HG02884 (cell line): Measurements from ENCODE around the gene SLC41A3.

Source experiments
- ATAC-seq: cut with Tn5 transposase; IDR thresholded peaks from one replicate; pipeline ENCODE4 v1.9.1; 2021; ENCODE audit warnings: mild to moderate bottlenecking, moderate library complexity; ENCODE audit not compliant: unreplicated experiment

The SLC41A3 gene

GRCh38 chr3:126031981-126032471 lies 51.9 kb downstream of the SLC41A3 start:
- no peak for ATAC-seq

- ATAC-seq = no peak
These were observed 53.5 kb downstream of the SLC41A3 start for GRCh38 chr3:126030455-126030854.

DNA sequence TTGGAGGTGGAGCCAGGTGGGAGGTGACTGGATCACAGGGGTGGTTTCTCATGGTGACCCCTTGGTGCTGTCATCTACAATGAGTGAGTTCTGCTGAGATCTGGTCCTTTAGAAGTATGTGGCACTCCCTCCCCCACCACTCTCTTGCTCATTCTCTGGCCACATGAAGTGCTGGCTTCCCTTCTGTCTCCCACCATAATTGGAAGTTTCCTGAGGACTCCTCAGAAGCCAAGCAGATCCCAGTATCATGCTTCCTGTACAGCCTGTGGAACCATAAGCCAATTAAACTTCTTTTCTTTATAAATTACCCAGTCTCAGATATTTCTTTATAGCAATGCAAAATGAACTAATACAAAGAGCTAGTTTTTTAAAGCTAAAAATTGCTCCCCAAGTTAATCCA lies 54.7 kb downstream of the SLC41A3 start:
- ATAC-seq = no peak

- ATAC-seq = no peak
These were observed 55.8 kb downstream of the SLC41A3 start for GRCh38 chr3:126028096-126028495.

- ATAC-seq = no peak
These were observed 57.2 kb downstream of the SLC41A3 start for GRCh38 chr3:126026761-126027160.

GRCh38 chr3:126026277-126026751 lies 57.6 kb downstream of the SLC41A3 start:
- no peak for ATAC-seq

DNA sequence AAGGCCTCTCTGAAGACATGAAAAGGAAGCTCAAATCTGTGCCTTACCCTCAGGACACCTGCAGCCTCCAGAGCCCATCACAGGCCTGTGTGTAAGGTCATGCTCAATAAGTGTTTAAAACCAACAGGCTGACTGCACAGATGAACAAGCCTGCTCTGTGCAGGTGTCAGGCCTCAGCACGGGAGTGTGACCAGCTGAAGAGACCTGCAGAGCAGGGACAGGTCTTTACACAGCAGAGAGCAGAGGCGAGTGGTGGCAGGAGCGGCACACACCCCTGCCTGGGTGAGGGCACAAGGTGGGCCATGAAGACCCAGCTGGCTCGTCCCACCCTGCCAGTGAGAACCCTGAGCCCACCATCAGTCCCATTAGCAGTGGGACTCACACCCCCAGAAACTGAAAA lies 58.1 kb downstream of the SLC41A3 start:
- no peak for ATAC-seq

DNA sequence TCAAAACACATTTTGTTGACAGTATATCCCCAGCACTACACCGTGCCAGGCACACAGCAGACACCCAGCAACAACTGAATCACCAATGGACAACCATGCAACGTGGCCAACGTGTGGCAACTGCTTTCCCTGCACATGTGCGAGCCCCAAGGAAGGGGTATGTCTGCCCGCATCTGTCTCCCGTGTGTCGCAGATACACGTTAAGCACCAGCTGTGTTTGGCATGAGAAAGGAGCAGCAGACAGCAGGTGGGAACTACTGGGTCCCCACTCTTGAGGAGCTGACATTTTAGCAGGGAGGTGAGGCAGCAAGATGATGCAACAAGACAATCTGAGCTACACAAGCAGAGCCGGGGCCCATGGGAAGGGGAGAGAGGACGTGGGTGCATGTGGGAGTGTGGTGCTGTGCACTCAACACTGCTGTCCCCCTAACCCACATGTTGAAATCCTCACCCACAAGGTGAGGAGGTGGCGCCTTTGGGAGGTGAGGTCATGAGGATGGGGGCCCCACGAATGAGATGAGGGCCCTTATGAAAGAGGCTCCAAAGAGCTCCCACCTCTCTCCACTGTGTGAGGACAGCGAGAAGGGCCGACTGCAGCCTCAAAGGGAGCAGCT lies 58.7 kb downstream of the SLC41A3 start:
- no peak for ATAC-seq

DNA sequence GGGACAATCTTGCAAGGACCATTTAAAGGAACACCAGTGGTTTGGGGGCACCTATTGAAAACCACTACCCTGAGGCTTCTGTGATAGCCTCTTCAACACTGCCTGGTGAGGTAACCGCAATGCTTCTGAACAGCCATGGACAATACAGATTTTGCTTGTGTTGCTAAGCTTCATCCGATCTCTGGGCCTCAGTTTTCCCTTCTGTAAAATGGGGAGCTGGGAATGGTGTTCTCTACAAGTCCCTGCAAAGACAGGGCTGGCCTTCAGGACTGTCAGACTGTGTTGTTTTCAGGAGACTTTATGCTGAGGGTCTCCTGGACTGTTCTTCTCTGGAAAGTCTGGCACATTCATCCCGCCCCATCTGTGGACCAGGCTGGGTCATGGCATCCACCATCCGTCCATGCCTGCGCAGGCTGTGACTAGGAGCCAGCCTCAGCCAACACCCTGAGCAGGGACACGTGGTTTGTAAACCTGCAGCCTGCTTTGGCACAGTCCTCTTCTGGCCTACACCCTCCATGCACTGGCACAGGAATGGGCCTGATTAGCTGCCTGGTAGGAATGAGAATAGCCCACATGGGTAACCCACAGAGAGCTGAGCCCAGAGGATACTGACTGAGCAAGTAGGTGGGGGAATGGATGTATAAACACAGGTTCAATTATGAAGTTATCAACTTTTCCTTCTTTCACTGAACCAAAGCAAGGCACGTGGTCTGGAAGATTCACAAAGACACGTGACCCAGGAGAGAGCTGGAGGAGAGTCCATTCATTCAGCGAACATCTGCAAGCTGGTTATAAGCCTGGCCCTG lies 59.7 kb downstream of the SLC41A3 start:
- ATAC-seq = no peak

DNA sequence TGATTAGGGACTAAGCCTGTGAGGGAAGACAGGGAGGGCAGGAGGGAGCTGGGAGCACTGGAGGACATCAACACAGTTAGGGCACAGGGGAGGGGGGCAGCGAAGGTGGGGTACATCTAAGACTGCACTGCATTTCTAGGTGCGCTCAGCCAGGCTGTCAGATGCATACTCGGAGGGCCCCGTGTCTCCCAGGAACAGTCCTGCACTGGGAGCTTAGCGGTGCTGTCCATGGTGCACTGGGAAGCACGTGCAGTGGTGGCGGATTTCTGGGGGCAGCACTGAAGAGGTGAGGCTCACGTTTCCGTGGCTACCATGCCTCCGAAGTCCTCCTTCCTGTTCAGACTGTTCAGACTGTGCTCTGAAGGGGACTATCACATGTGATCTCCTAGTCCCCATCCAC lies 60.5 kb downstream of the SLC41A3 start:
- no peak for ATAC-seq

DNA sequence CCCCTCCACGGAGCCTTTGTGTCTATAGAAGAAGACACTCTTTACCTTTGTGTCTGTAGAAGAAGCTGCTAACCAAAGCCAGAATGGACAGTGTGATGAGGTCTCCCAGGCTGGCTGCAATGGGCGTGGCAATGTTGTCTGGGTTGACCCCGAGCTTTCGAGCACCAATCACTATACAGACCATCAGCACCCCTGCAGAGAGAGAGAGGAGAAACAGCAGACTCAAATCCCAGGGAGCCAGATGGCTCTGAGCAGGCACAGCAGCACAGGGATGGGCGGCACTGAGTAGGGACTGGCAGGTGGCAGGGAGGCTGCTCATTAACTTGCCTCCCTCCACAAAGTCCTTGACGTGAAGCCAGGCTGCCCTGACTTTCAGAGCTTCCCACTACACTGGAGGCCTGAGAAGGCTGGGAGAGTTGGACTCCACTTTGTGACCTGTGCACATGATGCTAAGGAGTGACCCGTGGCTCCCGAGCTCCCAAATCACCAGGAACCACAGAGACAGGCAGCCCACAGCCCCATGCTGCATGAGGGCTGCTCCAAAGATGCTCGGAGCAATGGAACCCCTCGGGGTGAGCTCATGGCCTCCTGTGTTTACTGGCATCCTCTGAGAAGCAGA lies 61.1 kb downstream of the SLC41A3 start:
- ATAC-seq = no peak

DNA sequence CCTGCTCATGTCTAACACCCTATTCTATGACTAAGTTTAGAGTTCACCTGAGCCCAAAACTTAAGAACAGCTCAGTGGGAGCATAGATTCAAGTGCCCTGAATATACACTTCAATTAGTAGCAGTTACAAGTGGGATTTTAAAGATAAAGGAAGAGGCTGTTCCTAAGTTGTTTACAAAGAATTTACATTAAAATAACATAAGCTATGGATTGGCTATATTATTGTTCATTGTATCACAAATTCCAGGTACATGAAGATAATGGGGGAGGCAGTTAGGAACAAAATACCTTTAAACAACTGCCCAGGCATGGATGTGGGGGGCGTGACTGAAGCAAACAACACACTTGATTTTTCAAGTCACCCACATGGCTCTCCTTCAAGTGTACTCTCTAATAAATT lies 62.2 kb downstream of the SLC41A3 start:
- ATAC-seq = no peak

DNA sequence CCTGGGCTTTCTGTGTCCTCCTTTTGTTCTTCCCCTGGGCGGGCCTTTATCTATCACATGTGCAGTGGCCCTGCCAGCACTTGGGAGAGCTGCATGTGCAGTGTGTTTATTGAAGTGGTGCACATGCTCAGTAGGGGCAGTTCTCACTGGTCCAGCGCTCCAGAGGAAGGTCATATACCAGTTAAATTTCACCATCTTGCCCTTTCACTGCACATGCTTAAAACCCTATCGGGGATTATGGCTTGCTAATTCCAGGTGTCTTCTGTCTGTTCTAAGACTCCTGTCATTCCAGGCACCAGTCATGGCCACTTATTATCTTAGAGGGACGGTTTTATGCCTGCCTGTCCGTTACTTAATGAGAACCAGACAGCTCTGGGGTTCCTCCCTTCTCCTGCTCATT lies 62.7 kb downstream of the SLC41A3 start:
- no peak for ATAC-seq

DNA sequence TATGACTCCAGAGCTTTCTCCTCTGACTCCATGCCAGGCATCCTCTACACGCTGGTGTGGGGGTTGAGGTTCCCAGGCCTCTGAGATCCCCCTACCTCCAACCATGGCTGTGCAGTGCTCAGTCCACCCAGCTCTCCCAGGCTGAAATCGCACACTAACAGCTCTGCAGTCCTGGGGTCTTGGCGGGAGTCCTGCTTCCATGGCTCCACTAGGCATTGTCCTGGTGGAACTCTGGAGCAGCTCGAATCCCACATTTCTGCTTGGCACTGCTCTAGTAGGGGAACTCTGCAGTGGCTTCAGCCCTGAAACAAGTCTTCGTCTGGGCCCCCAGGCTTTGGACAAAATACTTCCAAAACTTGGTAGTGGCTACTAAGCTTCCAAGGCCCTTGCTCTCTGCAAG lies 64.2 kb downstream of the SLC41A3 start:
- ATAC-seq = no peak

DNA sequence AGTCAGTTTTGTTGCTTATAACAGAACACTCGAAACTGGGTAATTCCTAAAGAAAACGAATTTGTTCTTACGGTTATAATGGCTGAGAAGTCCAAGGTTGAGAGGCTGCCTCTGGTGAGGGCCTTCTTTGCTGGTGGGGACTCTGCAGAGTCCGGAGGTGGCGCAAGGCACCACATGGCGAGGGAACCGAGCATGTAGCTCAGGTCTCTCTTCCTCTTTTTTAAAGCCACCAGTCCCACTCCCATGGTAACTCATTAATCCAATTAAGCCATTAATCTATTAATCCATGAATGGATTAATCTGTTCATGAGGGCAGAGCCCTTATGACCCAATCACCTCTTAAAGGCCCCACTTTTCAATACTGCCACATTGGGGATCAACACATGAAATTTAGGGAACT lies 64.9 kb downstream of the SLC41A3 start:
- no peak for ATAC-seq

DNA sequence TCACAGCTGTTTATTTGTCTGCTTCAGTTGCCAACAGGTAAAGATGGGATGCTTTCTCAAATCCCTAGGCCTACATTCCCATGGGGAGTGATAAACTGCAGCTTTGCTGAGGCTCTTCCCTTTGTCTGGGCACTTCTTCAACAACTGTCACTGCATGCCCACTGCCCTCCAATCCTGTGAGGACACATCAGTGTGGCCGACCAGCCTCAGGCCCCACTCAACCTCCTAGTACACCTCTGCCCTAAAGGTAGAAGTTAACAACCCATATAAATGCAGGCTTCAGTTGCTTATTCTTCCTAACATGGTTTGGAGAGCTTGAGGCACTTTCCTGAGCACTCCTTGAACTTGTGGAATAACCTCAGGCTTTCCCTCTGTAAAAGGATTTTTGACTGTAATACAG lies 65.4 kb downstream of the SLC41A3 start:
- ATAC-seq = no peak

GRCh38 chr3:126017362-126017761 lies 66.6 kb downstream of the SLC41A3 start:
- ATAC-seq = no peak

DNA sequence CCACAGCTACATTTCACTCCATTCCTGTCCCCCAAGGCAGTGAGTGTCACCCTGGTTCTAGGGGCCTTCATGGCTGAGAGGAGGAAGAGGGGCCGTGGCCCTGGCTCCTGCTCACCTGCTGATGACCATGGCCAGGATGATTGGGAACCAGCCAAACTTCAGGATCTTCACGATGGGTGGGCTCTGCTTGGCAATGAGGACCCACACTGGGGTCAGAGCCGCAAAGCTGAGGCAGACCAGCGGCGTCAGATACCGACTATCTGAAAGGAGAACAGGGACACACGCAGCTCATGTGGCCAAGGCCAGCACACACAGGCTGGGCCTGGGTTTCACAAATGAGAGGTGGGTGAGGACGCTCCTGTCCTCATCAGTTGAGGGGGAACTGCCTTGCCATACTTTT lies 67.3 kb downstream of the SLC41A3 start:
- ATAC-seq = no peak

DNA sequence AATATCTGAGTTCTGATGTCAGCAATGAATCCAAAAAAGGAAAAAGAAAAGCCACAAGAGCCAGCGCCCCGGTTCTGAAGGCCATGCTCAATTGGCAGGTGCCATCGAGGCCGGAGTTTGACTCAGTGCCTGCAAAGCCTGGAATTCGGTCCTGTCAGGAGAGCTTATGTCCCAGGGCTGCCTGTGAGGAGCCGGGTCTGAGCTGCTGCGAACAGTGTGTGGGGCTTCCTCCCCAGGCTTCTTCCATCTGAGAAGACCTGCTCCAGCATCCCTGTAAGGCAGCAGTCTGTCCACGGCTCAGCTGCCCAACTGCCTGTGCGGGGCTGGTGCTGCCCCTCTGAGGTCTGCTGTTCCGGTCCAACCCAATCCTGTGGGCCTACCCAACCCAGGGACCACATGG lies 68.8 kb downstream of the SLC41A3 start:
- no peak for ATAC-seq

GRCh38 chr3:126014252-126014651 lies 69.7 kb downstream of the SLC41A3 start:
- ATAC-seq = no peak

DNA sequence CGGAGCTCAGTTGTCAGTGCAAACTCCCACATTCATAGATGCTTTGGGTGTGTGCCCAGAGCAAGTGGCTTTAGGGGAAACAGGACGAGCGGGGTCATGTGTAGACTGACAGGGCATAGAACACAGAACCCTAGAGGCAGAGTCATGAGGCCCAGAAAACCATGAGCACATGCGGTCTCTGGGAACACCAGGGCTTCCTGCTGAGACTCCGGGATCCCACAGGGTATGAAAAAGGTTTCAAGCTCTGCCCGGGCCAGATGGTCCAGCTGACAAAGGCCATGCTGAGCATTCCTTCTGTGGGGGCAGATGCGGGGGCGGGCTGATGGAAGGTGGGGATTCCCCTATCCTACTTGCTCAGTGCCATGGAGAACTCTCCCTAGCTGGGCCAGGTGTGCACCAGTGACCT lies 70.2 kb downstream of the SLC41A3 start:
- no peak for ATAC-seq

- ATAC-seq = no peak
These were observed 74.7 kb downstream of the SLC41A3 start for GRCh38 chr3:126009181-126009580.
